ENCODE results near the gene HENMT1.
"Not testable (repeated sequence)": the region's sequence is repeated elsewhere in the genome, so short reads cannot be mapped to it uniquely, and the experiment has no call there.

The HENMT1 gene

GRCh38 chr1:108670131-108670773, 9.4 kb upstream of the HENMT1 start:
- no peak for DNase-seq

DNA sequence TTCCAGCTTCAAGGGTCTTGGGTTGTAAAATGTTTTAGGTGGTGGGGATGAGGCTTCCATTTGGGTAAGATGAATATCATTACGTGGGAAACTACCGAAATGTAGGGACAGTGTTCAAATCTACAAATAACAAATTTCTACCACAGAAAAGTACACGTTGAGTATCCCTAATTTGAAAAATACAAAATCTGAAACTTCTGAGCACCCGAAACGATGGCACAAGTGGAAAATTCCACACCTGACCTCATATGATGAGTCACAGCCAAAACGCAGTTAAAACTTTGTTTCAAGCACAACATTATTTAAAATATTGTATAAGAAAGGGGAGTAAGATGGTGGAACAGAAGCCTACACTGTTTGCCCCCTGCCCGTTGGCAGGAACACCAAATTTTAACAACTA, 8.8 kb upstream of the HENMT1 start:
- no peak for DNase-seq

DNA sequence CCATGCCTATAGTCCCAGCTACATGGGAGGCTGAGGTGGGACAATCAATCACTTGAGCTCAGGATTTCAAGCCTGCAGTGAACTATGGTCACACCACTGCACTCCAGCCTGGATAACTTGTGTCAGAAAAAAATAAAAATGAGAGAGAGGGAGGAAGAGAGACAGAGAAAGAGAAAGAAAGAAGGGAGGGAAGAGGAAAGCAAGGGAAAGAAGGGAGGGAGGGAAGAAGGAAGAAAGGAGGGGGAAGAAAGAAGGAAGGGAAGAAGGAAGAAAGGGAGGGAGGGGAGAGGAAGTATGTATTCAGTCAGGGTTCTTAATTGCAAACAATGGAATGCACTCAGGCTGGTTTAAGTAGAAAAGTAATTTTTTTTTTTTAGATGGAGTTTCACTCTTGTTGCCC, 7.9 kb upstream of the HENMT1 start:
- DNase-seq: no peak

GRCh38 chr1:108667422-108667821, 6.5 kb upstream of the HENMT1 start:
- not testable (repeated sequence) for DNase-seq

GRCh38 chr1:108665771-108666170, 4.9 kb upstream of the HENMT1 start:
- DNase-seq: no peak

DNA sequence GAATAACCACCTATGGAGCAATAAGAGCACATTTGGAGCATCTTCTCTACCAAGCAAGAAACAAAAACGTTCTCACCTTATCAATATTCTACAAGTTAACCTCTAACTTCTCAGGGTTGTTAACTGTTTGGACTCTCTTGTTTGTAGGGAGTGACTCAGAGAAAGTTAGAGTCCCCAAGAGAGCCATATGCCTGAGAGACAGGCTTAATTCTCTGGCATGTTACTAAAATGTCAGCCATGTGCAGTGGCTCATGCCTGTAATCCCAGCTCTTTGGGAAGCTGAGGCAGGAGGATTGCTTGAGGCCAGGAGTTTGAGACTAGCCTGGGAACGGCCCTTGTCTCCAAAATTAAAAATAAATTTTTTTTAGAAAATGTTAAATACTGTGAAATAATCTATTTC, 4.2 kb upstream of the HENMT1 start:
- DNase-seq: no peak

DNA sequence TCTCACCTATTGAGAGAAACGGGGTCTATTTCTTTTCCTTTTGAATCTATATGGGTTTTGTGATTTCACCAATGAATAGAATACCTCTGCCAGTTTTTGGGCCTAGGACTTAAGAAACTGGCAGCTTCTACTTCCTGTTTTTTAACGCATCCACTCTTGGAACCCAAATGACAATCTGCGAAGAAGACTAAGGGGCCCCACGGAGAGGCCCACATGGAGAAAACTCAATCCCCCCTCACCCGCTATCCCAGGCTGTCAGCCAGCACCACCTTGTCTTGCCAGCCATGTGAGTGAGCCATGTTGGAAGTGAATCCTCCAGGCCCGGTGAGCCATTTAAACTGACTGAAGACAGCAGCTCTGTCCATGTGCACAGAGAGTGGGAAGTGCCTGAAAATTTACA, 3.6 kb upstream of the HENMT1 start:
- DNase-seq: no peak

GRCh38 chr1:108663074-108663473, 2.2 kb upstream of the HENMT1 start:
- no peak for DNase-seq

GRCh38 chr1:108657356-108658080, 3.4 kb downstream of the HENMT1 start:
- peak; percentile 20 for DNase-seq

DNA sequence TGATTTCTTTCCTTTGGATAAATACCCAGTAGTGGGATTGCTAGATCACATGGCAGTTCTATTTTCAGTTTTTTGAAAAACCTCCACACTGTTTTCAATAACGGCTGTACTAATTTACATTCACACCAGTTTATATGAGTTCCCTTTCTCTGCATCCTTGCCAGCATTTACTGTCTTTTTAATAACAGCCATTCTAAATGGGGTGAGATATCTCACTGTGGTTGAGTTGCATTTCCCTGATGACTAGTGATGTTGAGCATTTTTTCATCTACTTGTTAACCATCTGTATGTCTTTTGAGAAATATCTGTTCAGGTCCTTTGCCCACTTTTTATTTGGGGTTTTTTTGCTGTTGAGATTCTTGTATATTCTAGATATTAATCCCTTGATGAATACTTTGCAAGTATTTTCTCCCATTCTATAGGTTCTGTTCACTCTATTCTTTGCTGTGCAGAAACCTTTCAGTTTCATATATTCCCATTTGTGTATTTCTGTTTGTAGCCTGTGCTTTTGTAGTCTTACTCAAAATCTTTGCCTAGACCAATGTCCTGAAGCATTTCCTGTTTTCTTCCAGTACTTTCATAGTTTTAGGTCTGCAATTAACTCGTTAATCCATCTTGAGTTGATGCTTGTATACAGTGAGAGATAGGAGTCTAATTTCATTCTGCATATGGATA, 7.3 kb downstream of the HENMT1 start:
- DNase-seq: no peak

GRCh38 chr1:108646648-108647269, 14.1 kb downstream of the HENMT1 start:
- peak; percentile 64 for DNase-seq

GRCh38 chr1:108646265-108646647, 14.6 kb downstream of the HENMT1 start:
- no peak for DNase-seq

GRCh38 chr1:108645564-108646184, 15.2 kb downstream of the HENMT1 start:
- no peak for DNase-seq

DNA sequence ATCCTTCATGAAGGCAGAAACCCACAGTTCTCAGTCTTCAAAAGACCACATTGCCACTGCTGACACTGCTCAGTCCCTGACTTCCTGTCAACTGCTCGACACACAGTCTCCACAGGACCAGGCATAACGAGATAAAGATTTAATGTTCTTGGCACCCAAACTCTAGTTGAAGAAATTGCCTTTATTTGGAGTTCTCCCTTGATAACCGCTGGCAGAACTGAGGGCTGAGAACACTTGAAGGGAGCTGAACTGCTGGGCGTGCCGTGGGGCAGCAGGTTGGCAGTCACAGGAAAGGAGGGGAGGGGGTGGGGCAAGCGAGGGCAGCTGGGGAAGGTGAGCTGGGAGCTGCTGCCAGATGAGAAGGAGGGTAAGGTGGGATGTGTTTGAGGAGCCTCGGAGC, 15.9 kb downstream of the HENMT1 start:
- DNase-seq: peak; percentile 31

- DNase-seq: peak; percentile 50
Observed at GRCh38 chr1:108643492-108644335, 17.2 kb downstream of the HENMT1 start.

- not testable (repeated sequence) for DNase-seq
Observed at GRCh38 chr1:108640863-108641262, 20.0 kb downstream of the HENMT1 start.

GRCh38 chr1:108639899-108640560, 20.9 kb downstream of the HENMT1 start:
- DNase-seq: peak; percentile 41

DNA sequence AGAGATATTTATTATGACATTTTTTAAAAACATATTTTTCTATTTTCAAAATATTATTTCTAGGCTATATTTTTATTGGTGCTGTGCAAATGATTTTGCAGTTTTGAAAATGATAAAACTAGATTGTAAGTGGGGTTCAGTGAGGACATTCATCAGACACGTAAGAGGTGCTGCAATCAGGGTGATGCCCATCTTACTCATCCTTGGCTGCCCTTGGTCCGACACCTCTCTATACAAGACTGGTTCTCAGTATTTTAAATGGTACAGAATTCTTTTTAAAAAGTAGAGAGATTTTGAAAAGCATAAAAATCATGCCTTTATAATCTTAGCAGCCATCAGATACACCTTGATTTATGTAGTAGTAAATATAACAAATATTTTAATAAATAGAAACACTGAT, 24.0 kb downstream of the HENMT1 start:
- DNase-seq: no peak

- no peak for DNase-seq
Observed at GRCh38 chr1:108634521-108634920, 26.4 kb downstream of the HENMT1 start.

GRCh38 chr1:108628665-108629064, 32.2 kb downstream of the HENMT1 start:
- no peak for DNase-seq

DNA sequence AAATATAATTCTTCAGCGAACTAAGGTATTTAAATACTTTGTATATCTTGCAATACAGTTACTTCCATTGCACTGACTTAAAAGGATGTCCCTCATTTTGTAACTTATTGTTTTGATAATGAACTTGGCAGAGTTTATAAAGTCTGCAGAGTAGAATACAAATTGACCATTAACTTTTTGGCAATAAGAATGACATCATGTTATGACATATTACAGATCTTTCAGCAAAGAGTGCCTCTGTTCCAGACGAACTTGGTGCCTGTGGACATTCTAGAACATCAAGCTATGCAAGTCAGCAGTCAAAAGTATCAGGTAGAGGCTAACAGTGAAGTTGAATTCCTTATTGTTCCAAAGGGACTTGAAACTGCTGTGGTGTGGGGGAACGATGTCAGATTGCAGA, 32.9 kb downstream of the HENMT1 start:
- DNase-seq: no peak

DNA sequence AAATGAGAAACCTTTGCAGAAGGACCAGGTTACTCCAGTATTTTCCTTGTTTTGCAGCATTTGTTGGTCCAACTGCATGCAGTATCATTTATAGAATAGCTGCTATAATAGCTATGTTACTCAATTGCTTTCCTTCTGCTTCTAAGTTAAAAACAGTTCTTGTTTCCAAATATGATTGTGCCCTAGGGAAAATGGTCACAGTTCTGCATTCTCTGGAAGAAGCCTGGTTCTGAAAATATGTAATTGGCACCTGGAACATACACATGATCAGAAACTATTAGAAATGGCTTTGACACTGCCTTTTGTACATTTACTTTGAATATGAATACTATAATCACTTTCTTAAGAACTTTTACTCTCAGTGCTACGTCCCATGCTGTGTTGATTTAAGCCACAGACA, 33.6 kb downstream of the HENMT1 start:
- no peak for DNase-seq
